ENCODE data around the gene RMDN2. TPM values are rescaled to one million over a fixed set of nuclear protein-coding genes. Genes with fewer than 3 reads are reported as not detected.

RMDN2 gene
- total RNA-seq, 1 donor from 2014 or later = 9.0 TPM

DNA sequence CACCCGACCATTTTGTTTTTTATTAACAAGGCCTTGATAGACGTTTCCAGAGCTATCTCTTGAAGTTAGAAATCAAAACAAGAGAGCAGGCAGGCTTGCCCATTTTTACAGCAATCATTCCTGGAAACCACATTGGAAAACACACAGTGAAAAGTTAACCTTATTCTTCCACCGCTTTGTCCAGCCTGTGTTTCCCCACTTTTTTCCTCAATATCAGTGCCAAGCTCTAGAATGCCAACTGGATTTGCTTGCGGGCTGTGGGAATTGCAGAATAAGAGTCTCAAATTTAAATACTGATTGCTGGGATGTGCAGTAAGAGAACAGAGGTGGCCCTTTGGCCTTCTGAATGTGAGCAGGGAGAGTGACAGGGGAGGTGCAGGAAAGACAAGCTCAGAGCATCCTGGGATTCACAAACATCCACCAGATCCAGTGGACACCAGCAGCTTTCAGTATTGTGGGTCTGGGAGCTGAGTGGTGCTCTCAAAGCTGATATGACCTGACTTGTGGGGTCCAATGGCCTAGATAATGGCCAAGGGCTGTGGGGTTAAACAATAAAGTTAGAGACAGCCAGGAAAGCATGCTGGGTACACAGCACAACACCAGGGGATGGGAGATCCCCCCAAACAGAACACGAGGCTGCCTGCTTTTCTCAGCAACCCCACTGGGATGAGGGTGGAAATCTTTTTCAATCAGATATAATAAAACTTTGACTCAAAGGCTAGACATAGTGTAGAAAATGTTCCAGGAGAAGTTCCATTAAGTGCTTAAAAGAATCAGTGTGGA lies 135.3 kb downstream of the RMDN2 start:
- Mint-ChIP-seq H3K36me3 (peaks cover 2% of the 10 kb centered on the region), H3K9me3 (no peaks in the 10 kb centered on the region), H3K4me1 (peaks cover under 1% of the 10 kb centered on the region), H3K27me3 (ENCODE audit: low read depth) (no peaks in the 10 kb centered on the region), H3K4me3 (no peak overlapping the region), H3K27ac (no peak overlapping the region)
- no peak for DNase-seq (ENCODE audit: low spot score in 2 of 2, unreplicated experiment in 2 of 2)
- TF ChIP-seq, protein P1, sequence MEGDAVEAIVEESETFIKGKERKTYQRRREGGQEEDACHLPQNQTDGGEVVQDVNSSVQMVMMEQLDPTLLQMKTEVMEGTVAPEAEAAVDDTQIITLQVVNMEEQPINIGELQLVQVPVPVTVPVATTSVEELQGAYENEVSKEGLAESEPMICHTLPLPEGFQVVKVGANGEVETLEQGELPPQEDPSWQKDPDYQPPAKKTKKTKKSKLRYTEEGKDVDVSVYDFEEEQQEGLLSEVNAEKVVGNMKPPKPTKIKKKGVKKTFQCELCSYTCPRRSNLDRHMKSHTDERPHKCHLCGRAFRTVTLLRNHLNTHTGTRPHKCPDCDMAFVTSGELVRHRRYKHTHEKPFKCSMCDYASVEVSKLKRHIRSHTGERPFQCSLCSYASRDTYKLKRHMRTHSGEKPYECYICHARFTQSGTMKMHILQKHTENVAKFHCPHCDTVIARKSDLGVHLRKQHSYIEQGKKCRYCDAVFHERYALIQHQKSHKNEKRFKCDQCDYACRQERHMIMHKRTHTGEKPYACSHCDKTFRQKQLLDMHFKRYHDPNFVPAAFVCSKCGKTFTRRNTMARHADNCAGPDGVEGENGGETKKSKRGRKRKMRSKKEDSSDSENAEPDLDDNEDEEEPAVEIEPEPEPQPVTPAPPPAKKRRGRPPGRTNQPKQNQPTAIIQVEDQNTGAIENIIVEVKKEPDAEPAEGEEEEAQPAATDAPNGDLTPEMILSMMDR (IDR thresholded peaks at IDR 0.05; ENCODE audit: unreplicated experiment) = no peak

DNA sequence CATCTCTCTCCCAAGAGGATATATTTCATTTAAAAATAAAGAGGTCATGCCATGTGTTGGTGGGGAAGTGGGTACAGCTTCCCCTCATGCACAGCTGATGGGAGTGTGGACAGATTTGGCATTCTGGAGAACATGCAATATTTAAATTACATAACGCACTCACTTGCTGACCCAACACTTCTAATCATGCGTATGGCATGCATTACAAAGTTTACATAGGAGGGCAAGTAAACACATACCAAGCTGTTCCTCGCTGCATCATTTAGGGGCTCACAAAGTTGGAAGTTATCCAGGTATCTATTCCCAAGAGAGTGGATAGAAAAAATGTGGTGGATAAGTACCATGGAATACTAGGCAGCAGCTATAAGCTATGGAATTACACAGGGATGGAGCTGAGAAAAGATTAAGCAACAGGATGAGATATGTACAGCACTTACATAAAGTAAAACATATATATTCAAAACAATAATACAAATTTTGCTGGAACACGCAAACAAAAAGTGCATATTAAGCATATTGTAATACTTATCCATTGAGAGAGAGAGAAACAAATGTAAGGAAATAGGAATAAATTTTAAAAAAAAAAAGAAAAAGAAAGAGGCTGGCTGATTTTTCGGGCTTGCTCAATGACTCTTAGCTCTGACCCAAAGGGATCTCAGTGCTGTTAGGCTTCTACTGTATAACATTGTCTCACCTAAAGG lies 139.9 kb downstream of the RMDN2 start:
- TF ChIP-seq, protein P1 (IDR thresholded peaks at IDR 0.05; ENCODE audit: unreplicated experiment) = no peak
- Mint-ChIP-seq H3K4me1 (peaks cover 28% of the 10 kb centered on the region), H3K9me3 (no peaks in the 10 kb centered on the region), H3K4me3 (no peak overlapping the region), H3K27ac (no peak overlapping the region), H3K27me3 (ENCODE audit: low read depth) (no peaks in the 10 kb centered on the region), H3K36me3 (peaks cover 2% of the 10 kb centered on the region)
- DNase-seq (ENCODE audit: low spot score in 2 of 2, unreplicated experiment in 2 of 2) = no peak

DNA sequence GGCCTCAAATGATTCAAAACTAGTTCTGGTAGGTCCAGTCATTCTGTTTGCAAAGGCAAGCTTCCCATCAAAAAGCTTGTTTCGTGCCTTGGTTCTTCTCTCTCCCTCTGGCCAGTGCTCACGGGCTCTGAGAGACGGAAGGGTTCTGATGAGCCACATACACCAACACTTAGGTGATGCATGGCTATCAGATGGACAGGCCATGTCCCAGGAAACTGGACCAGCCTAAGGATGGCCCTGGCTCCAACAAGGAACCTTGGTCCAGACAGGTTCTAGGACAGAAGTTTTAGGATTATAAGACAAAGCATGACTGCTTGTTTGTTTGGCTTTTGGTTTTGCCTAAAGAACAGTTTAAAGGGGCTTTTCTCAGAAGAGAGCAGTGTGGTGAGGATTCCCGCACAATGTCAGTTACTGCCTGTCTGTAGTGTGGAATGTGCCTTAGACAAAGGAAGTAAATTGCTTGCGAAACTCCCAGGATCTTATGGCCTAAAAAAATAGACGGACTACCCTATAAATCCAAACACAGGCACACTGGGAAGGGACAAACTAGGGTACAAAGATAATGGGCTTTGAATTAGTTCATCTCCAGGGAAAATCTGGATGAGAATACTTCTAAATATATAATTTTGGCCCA lies 140.5 kb downstream of the RMDN2 start:
- no peak overlapping the region for H3K27ac Mint-ChIP-seq
- H3K27me3 Mint-ChIP-seq (ENCODE audit: low read depth) = no peaks in the 10 kb centered on the region
- TF ChIP-seq, protein P1 (IDR thresholded peaks at IDR 0.05; ENCODE audit: unreplicated experiment) = no peak
- peaks cover 30% of the 10 kb centered on the region for H3K4me1 Mint-ChIP-seq
- H3K9me3 Mint-ChIP-seq = no peaks in the 10 kb centered on the region
- peaks cover 6% of the 10 kb centered on the region for H3K36me3 Mint-ChIP-seq
- DNase-seq (ENCODE audit: low spot score in 2 of 2, unreplicated experiment in 2 of 2) = no peak
- no peak overlapping the region for H3K4me3 Mint-ChIP-seq

DNA sequence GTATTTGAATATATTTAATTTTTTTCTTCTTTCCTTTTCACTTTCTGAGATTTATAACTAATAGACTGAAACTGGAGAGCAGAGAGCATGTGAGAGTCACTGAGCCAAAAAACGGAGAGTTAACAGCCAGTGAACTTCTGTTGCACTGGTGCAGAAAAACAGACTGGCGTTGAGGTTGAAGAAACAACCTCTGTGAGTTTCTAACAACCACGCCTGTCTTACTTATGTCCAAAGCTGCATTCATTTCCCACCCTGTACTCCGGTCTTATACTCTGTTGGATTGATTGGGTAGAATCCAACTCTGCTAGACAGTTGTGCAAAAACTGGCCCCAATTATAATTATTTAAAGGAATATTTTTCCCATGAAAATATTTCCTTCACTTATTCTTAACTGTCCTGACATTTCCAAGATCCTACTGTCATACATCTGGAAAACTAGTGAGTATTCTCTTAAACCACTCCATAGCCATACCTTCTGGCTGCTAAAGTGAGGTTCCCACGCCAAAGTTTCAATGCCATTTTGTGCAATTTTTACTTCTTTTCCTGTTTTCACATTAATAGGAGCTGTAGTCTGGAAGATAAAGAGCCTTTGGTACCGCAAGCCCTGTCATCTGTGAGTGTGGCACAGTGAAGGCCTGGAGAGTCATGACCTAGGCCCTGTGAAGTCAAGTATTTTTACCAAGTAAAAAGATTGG lies 141.5 kb downstream of the RMDN2 start:
- Mint-ChIP-seq H3K4me3 (no peak overlapping the region), H3K4me1 (peaks cover 34% of the 10 kb centered on the region)

More for the DNA sequence above, 141.5 kb downstream of the RMDN2 start:
- Mint-ChIP-seq H3K27me3 (ENCODE audit: low read depth) (peaks cover 3% of the 10 kb centered on the region), H3K27ac (peak overlapping the region; percentile 57), H3K36me3 (peaks cover 11% of the 10 kb centered on the region), H3K9me3 (no peaks in the 10 kb centered on the region)
- no peak for DNase-seq (ENCODE audit: low spot score in 2 of 2, unreplicated experiment in 2 of 2)
- TF ChIP-seq, protein P1 (IDR thresholded peaks at IDR 0.05; ENCODE audit: unreplicated experiment) = no peak

Other genes with a start within 250 kb of the RMDN2 start
- gene CYP1B1, start 150.9 kb downstream of the RMDN2 start, total RNA-seq = 50.4 to 55.6 TPM (median 54.5 TPM) in 3 replicates

All from mesothelial cell of epicardium (in vitro differentiated cells).